Nephron progenitor cell (in vitro differentiated cells): Measurements from ENCODE around the gene SLIT1.
A peak's percentile ranks its signal among the peaks of the same experiment; 100 is the strongest.

Experiments used
- DNase-seq: peaks from one replicate; pipeline ENCODE4 v3.0.0; 2021
- H3K27ac Mint-ChIP-seq: 2 replicates; pipeline ENCODE4 v1.8.0; 2021; ENCODE audit warnings: mild to moderate bottlenecking, moderate library complexity, mixed read lengths
- H3K27me3 Mint-ChIP-seq: 2 replicates; pipeline ENCODE4 v1.8.0; 2021; ENCODE audit warnings: mild to moderate bottlenecking, low read depth, mixed read lengths; ENCODE audit not compliant: poor library complexity
- H3K36me3 Mint-ChIP-seq: 2 replicates; pipeline ENCODE4 v1.8.0; 2021; ENCODE audit warnings: low read depth, mixed read lengths
- H3K4me1 Mint-ChIP-seq: 2 replicates; pipeline ENCODE4 v1.8.0; 2021; ENCODE audit warnings: mixed read lengths
- H3K4me3 Mint-ChIP-seq: 2 replicates; pipeline ENCODE4 v1.8.0; 2021; ENCODE audit warnings: mild to moderate bottlenecking, moderate library complexity, mixed read lengths
- H3K9me3 Mint-ChIP-seq: 2 replicates; pipeline ENCODE4 v1.8.0; 2021; ENCODE audit warnings: mild to moderate bottlenecking, moderate library complexity, mixed read lengths
- CTCF ChIP-seq: fragments of 200-600 bp; sonication (generic); IDR thresholded peaks from 2 replicates; pipeline ENCODE4 v1.5.0; 2021; ENCODE audit warnings: antibody characterized with exemption

The SLIT1 gene

GRCh38 chr10:97220355-97220754 is 34.6 kb upstream of the SLIT1 start:
- DNase-seq: no peak
- Mint-ChIP-seq H3K36me3 (peaks cover 19% of the 10 kb centered on the region), H3K27ac (no peak overlapping the region), H3K4me3 (no peak overlapping the region), H3K27me3 (peaks cover 2% of the 10 kb centered on the region), H3K4me1 (peaks cover 25% of the 10 kb centered on the region), H3K9me3 (no peaks in the 10 kb centered on the region)
- no peak for TF ChIP-seq CTCF

GRCh38 chr10:97217299-97217698 is 31.5 kb upstream of the SLIT1 start:
- no peak overlapping the region for H3K27ac Mint-ChIP-seq
- H3K27me3 Mint-ChIP-seq: peaks cover 2% of the 10 kb centered on the region
- H3K4me1 Mint-ChIP-seq: peaks cover 6% of the 10 kb centered on the region
- H3K9me3 Mint-ChIP-seq: no peaks in the 10 kb centered on the region
- no peak for TF ChIP-seq CTCF
- H3K4me3 Mint-ChIP-seq: no peak overlapping the region
- peaks cover 19% of the 10 kb centered on the region for H3K36me3 Mint-ChIP-seq
- no peak for DNase-seq

GRCh38 chr10:97215619-97216260 is 30.0 kb upstream of the SLIT1 start:
- Mint-ChIP-seq H3K4me3 (no peak overlapping the region), H3K36me3 (peaks cover 16% of the 10 kb centered on the region), H3K27ac (no peak overlapping the region), H3K27me3 (peaks cover 2% of the 10 kb centered on the region), H3K9me3 (no peaks in the 10 kb centered on the region), H3K4me1 (no peaks in the 10 kb centered on the region)
- no peak for DNase-seq
- TF ChIP-seq CTCF: no peak

DNA sequence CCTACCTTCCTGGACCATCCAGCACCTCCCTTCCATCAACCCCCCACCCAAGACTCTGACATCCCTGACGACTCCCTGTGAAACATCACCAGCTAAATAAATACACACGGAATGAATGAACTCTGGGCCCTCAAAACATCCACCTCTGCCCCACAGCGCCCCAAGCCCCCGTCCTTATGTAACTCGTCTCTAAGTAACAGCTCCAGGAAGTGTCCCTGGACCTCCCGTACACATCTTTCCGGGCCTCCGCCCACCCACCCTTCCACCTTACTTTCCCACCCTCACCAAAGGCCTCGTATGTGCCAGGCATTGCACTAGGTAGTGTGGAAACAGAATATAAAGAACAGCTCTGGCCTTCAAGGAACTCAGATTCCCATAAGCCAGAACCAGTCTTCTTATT is 27.7 kb upstream of the SLIT1 start:
- Mint-ChIP-seq H3K4me3 (no peak overlapping the region), H3K9me3 (no peaks in the 10 kb centered on the region), H3K4me1 (no peaks in the 10 kb centered on the region), H3K27me3 (peaks cover 2% of the 10 kb centered on the region), H3K27ac (no peak overlapping the region), H3K36me3 (peaks cover 9% of the 10 kb centered on the region)
- TF ChIP-seq CTCF: no peak
- no peak for DNase-seq

DNA sequence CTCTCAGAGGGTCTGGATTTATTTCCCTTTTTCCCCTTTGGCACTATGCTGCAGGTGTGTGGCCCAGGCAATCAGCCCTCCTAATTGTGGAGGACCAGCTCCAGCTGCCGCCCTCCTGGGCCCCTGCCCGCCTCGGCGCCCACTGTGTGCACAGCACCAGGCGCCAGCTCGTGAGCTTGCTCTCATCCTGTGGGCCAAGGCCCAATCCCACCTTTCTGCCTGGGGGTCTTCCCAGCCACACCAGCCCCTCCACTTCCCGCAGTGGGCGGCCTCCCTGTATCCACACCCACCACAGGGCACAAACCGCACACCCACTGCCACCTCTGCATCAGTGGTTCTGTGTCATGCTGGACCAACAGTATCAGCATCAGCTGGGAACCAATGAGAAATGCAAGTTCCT is 25.5 kb upstream of the SLIT1 start:
- TF ChIP-seq CTCF: no peak
- Mint-ChIP-seq H3K36me3 (no peaks in the 10 kb centered on the region), H3K9me3 (no peaks in the 10 kb centered on the region), H3K27ac (no peak overlapping the region), H3K4me3 (no peak overlapping the region), H3K27me3 (peaks cover 9% of the 10 kb centered on the region), H3K4me1 (peaks cover 8% of the 10 kb centered on the region)
- DNase-seq: no peak

- peaks cover 8% of the 10 kb centered on the region for H3K4me1 Mint-ChIP-seq
- TF ChIP-seq CTCF: peak; percentile 99
- H3K36me3 Mint-ChIP-seq: no peaks in the 10 kb centered on the region
- H3K9me3 Mint-ChIP-seq: no peaks in the 10 kb centered on the region
- DNase-seq: peak; percentile 86
- no peak overlapping the region for H3K4me3 Mint-ChIP-seq
- peaks cover 8% of the 10 kb centered on the region for H3K27me3 Mint-ChIP-seq
- H3K27ac Mint-ChIP-seq: no peak overlapping the region
Measured at GRCh38 chr10:97210543-97210960, 24.8 kb upstream of the SLIT1 start.
